Fibroblast of lung (primary cell): Measurements from ENCODE around the gene RTTN.

ENCODE experiments used
- CTCF ChIP-seq, 2 donors: IDR thresholded peaks in 1 of 2; conservative IDR thresholded peaks in 1 of 2; 1 replicate in 1 of 2; 2 replicates in 1 of 2; pipeline ENCODE4 v1.5.1; 2011 to 2012; ENCODE audit warnings: low read length in 2 of 2, control low read depth in 1 of 2, inconsistent platforms in 1 of 2, low read depth in 1 of 2, mild to moderate bottlenecking in 1 of 2
- EZH2 ChIP-seq: IDR thresholded peaks from 2 replicates; pipeline ENCODE4 v1.5.1; 2012; ENCODE audit warnings: low read length, control low read depth, mild to moderate bottlenecking; ENCODE audit errors: missing control alignments

- TF ChIP-seq EZH2, result no peak
- no peak for TF ChIP-seq CTCF (conservative IDR thresholded peaks at IDR 0.05 in 1 of 2, IDR thresholded peaks at IDR 0.05 in 1 of 2; ENCODE audit: low read depth in 1 of 2, low read length in 2 of 2)
Observed at GRCh38 chr18:70019136-70019535, 186.4 kb downstream of the RTTN start.
